ENCODE measurements around the gene EGR4. TPM values are rescaled to one million over a fixed set of nuclear protein-coding genes. Genes with fewer than 3 reads are reported as not detected.
A peak's percentile ranks its signal among the peaks of the same experiment; 100 is the strongest.

EGR4 gene
- total and polyA plus RNA-seq, 2 experiments from 2014 or later = 0.06 to 0.31 TPM

DNA sequence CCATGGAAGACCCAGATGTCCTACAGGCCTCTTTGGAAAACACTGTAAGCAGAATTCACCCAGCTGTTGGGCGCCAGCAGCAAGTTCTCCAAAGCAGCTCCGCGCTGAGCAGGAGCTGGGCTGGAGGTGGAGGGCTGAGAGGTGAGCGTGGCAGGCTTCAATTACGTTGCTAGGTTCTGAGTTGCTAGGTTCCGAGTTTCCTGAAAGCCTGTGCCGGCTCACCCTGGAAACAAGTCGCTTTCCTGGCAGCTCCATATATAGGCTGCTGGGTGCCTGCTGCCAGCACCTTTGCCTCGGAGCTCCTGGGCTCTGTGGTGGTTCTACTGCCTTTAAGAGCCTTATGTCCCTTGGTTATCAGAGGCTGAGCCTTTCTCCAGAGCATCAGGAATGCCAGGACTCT, 14.4 kb upstream of the EGR4 start:
- Histone ChIP-seq H3K27ac (no peak overlapping the region), H3K9me3 (ENCODE audit: low read depth) (no peaks in the 10 kb centered on the region), H3K36me3 (no peaks in the 10 kb centered on the region), H3K4me3 (no peak overlapping the region), H3K27me3 (peaks cover 35% of the 10 kb centered on the region), H3K4me1 (ENCODE audit: low read depth) (no peaks in the 10 kb centered on the region)
- TF ChIP-seq, protein P1, sequence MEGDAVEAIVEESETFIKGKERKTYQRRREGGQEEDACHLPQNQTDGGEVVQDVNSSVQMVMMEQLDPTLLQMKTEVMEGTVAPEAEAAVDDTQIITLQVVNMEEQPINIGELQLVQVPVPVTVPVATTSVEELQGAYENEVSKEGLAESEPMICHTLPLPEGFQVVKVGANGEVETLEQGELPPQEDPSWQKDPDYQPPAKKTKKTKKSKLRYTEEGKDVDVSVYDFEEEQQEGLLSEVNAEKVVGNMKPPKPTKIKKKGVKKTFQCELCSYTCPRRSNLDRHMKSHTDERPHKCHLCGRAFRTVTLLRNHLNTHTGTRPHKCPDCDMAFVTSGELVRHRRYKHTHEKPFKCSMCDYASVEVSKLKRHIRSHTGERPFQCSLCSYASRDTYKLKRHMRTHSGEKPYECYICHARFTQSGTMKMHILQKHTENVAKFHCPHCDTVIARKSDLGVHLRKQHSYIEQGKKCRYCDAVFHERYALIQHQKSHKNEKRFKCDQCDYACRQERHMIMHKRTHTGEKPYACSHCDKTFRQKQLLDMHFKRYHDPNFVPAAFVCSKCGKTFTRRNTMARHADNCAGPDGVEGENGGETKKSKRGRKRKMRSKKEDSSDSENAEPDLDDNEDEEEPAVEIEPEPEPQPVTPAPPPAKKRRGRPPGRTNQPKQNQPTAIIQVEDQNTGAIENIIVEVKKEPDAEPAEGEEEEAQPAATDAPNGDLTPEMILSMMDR (IDR thresholded peaks at IDR 0.05; ENCODE audit: low read depth, low read length) = no peak
- no peak for DNase-seq (ENCODE audit: low read depth in 1 of 2, low spot score in 1 of 2)

GRCh38 chr2:73301636-73302035, 8.3 kb upstream of the EGR4 start:
- H3K9me3 ChIP-seq (ENCODE audit: low read depth) = no peaks in the 10 kb centered on the region
- H3K4me3 ChIP-seq = no peak overlapping the region
- no peak overlapping the region for H3K27ac ChIP-seq
- H3K4me1 ChIP-seq (ENCODE audit: low read depth) = no peaks in the 10 kb centered on the region
- no peaks in the 10 kb centered on the region for H3K36me3 ChIP-seq
- TF ChIP-seq, protein P1 (IDR thresholded peaks at IDR 0.05; ENCODE audit: low read depth, low read length) = no peak
- no peak for DNase-seq (ENCODE audit: low read depth in 1 of 2, low spot score in 1 of 2)
- peaks cover 74% of the 10 kb centered on the region for H3K27me3 ChIP-seq

DNA sequence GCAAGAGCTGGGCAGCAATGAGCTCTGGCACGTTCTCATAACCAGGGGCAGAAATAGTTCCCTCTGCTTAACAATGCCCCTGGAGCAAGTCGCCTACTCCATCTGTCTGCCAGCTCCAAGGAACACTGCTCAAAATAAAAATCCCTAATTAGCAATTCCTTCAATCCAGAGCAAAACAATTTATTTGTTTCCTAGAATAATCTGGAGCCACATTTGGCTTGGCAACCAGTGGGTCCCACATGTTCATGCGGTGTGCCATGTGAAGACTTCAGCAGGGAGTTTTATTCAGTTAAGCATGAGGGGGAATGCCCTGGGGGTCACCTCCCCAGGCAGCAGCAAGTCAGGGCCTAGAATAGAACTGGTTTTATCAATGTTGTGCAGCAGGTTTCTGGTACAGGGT, 7.6 kb upstream of the EGR4 start:
- H3K27me3 ChIP-seq = peaks cover 76% of the 10 kb centered on the region
- DNase-seq (ENCODE audit: low read depth in 1 of 2, low spot score in 1 of 2) = no peak
- H3K27ac ChIP-seq = no peak overlapping the region
- no peak overlapping the region for H3K4me3 ChIP-seq
- no peaks in the 10 kb centered on the region for H3K36me3 ChIP-seq
- H3K4me1 ChIP-seq (ENCODE audit: low read depth) = no peaks in the 10 kb centered on the region
- no peaks in the 10 kb centered on the region for H3K9me3 ChIP-seq (ENCODE audit: low read depth)
- TF ChIP-seq, protein P1 (IDR thresholded peaks at IDR 0.05; ENCODE audit: low read depth, low read length) = no peak

DNA sequence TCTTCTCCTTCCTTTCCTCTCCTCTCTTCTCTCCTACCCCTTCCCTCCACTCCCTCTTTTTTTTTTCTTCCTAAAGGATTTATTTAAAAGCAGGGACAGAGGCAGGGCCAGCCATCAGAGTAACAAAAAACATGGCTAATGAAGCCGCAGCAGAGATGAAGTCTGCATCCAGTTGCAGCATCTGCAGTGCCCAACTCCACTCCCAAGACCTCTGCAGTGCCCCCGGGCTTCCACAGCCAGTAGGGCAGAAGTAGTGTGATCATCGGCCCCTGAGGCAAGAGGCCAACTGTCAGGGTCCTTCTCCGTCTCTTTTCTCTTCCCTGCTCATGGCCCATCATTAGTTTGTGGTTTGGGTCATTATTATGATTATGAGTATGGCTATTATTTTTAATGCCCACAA, 4.2 kb upstream of the EGR4 start:
- TF ChIP-seq, protein P1 (IDR thresholded peaks at IDR 0.05; ENCODE audit: low read depth, low read length) = no peak
- DNase-seq (ENCODE audit: low read depth in 1 of 2, low spot score in 1 of 2) = no peak
- H3K4me1 ChIP-seq (ENCODE audit: low read depth) = no peaks in the 10 kb centered on the region
- no peak overlapping the region for H3K4me3 ChIP-seq
- no peak overlapping the region for H3K27ac ChIP-seq
- peaks cover 84% of the 10 kb centered on the region for H3K27me3 ChIP-seq
- no peaks in the 10 kb centered on the region for H3K9me3 ChIP-seq (ENCODE audit: low read depth)
- no peaks in the 10 kb centered on the region for H3K36me3 ChIP-seq

DNA sequence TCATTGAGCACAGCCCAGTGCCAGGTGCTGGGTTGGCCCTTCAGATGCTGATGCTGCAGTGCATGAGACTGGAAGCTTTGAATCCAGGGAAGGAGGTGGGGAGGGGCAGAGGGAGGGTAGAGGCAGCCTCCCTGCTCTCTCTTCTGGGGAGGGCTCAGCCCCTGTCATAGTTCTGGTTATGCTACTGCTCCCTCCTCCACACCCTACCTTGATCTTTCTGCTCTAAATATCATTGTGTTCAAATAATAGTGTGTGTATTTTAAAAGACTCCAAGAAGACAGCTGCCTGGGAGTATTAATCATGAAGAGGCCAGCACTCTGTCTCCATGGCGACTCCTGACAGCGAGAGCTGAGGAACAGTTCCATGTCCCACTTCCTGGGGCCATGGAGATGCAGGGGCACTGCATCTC, 3.8 kb upstream of the EGR4 start:
- peak in 1 of 2 donors; percentile 10 for DNase-seq (ENCODE audit: low read depth in 1 of 2, low spot score in 1 of 2)
- Histone ChIP-seq H3K36me3 (no peaks in the 10 kb centered on the region), H3K4me1 (ENCODE audit: low read depth) (no peaks in the 10 kb centered on the region), H3K4me3 (no peak overlapping the region), H3K27ac (no peak overlapping the region), H3K27me3 (peaks cover 85% of the 10 kb centered on the region), H3K9me3 (ENCODE audit: low read depth) (no peaks in the 10 kb centered on the region)
- TF ChIP-seq, protein P1 (IDR thresholded peaks at IDR 0.05; ENCODE audit: low read depth, low read length) = no peak
